GM18909 (cell line): ENCODE results near the gene TIA1.
A peak's percentile ranks its signal among the peaks of the same experiment; 100 is the strongest.
"Not testable (repeated sequence)": the region's sequence is repeated elsewhere in the genome, so short reads cannot be mapped to it uniquely, and the experiment has no call there.

Experiments
- ATAC-seq: cut with Tn5 transposase; IDR thresholded peaks from one replicate; pipeline ENCODE4 v1.9.1; 2021; ENCODE audit warnings: mild to moderate bottlenecking; ENCODE audit not compliant: unreplicated experiment, poor library complexity

TIA1 gene

GRCh38 chr2:70248181-70248847 lies at the start of gene TIA1:
TIA1 (minus strand) TSS chr2:70248628; CDS start chr2:70248430, 198 bp downstream.
- ATAC-seq, result peak; percentile 97

- ATAC-seq, result not testable (repeated sequence)
Measured at GRCh38 chr2:70297828-70298227, 49.4 kb upstream of the TIA1 start.

GRCh38 chr2:70283500-70284191 lies 35.2 kb upstream of the TIA1 start:
- ATAC-seq, result no peak

- no peak for ATAC-seq
Measured at GRCh38 chr2:70282439-70282838, 34.0 kb upstream of the TIA1 start.

GRCh38 chr2:70280242-70280798 lies 31.9 kb upstream of the TIA1 start:
- no peak for ATAC-seq

GRCh38 chr2:70270323-70270722 lies 21.9 kb upstream of the TIA1 start:
- no peak for ATAC-seq

GRCh38 chr2:70269422-70270302 lies 21.2 kb upstream of the TIA1 start:
- ATAC-seq, result not testable (repeated sequence)

GRCh38 chr2:70266925-70267324 lies 18.5 kb upstream of the TIA1 start:
- not testable (repeated sequence) for ATAC-seq

- ATAC-seq, result no peak
Measured at GRCh38 chr2:70261501-70261900, 13.1 kb upstream of the TIA1 start.

GRCh38 chr2:70258532-70258875 lies 10.1 kb upstream of the TIA1 start:
- ATAC-seq, result no peak

GRCh38 chr2:70255637-70256314 lies 7.3 kb upstream of the TIA1 start:
- ATAC-seq, result no peak

- ATAC-seq, result no peak
Measured at GRCh38 chr2:70250434-70250833, 2.0 kb upstream of the TIA1 start.

GRCh38 chr2:70247364-70248180 lies 856 bp downstream of the TIA1 start:
- no peak for ATAC-seq

GRCh38 chr2:70243806-70244584 lies 4.4 kb downstream of the TIA1 start:
- no peak for ATAC-seq

- no peak for ATAC-seq
Measured at GRCh38 chr2:70242552-70242951, 5.9 kb downstream of the TIA1 start.

GRCh38 chr2:70241340-70241739 lies 7.1 kb downstream of the TIA1 start:
- no peak for ATAC-seq

- ATAC-seq, result no peak
Measured at GRCh38 chr2:70240599-70240998, 7.8 kb downstream of the TIA1 start.

- no peak for ATAC-seq
Measured at GRCh38 chr2:70233926-70234325, 14.5 kb downstream of the TIA1 start.

- ATAC-seq, result no peak
Measured at GRCh38 chr2:70226781-70227180, 21.6 kb downstream of the TIA1 start.
